IMR-90 (cell line): ENCODE measurements around the gene TENM4. TPM values are rescaled to one million over a fixed set of nuclear protein-coding genes. Genes with fewer than 3 reads are reported as not detected.

Source experiments
- ATAC-seq: fragments of 200-7000 bp; cut with Tn5 transposase; 2 replicates; pipeline ENCODE4 v1.9.1; 2020; ENCODE audit warnings: low read depth, mild to moderate bottlenecking, moderate library complexity
- BruUV-seq: library from RNA; stranded (reverse); fragments of 400-500 nt; replicated peaks from 2 replicates; lab custom pipeline; 2021; lab: Mats Ljungman, UMichigan
- CTCF ChIA-PET: fragments of 300-600 bp; formaldehyde crosslinking; extraction: SDS; loops from one replicate; lab custom pipeline; 2021; ENCODE audit warnings: antibody characterized with exemption; lab: Yijun Ruan, JAX
- POLR2A ChIA-PET: fragments of 300-600 bp; sonication (Branson Sonifier 250); formaldehyde crosslinking; loops from one replicate; lab custom pipeline; 2022; ENCODE audit warnings: antibody characterized with exemption; ENCODE audit not compliant: unreplicated experiment; lab: Charles Lee
- DNase-seq: peaks from one replicate; pipeline ENCODE4 v3.0.0; 2013
- H2AFZ ChIP-seq: replicated peaks from 2 replicates; pipeline ENCODE3; 2013; ENCODE audit warnings: low read length, mild to moderate bottlenecking; ENCODE audit not compliant: poor library complexity
- H2AK5ac ChIP-seq: 2 replicates; pipeline ENCODE4 v1.6.1; 2013; ENCODE audit warnings: low read depth, low read length, inconsistent platforms
- H2AK9ac ChIP-seq: replicated peaks from 2 replicates; pipeline ENCODE3; 2013; ENCODE audit warnings: mild to moderate bottlenecking, low read depth, low read length, moderate library complexity; ENCODE audit not compliant: poor library complexity
- H2BK120ac ChIP-seq: 2 replicates; pipeline ENCODE4 v1.6.1; 2013; ENCODE audit warnings: low read depth, low read length, inconsistent platforms
- H2BK15ac ChIP-seq: 3 replicates; pipeline ENCODE4 v1.6.1; 2013; ENCODE audit warnings: low read depth, low read length, inconsistent platforms
- H2BK20ac ChIP-seq: 2 replicates; pipeline ENCODE4 v1.6.1; 2013; ENCODE audit warnings: low read depth, mild to moderate bottlenecking, inconsistent platforms, low read length, moderate library complexity
- H2BK5ac ChIP-seq: 2 replicates; pipeline ENCODE4 v1.6.1; 2013; ENCODE audit warnings: mild to moderate bottlenecking, low read depth, low read length, inconsistent platforms; ENCODE audit not compliant: poor library complexity, severe bottlenecking
- H3K14ac ChIP-seq: replicated peaks from 2 replicates; pipeline ENCODE4 v1.6.1; 2013; ENCODE audit warnings: low read depth, low read length, inconsistent platforms
- H3K18ac ChIP-seq: 2 replicates; pipeline ENCODE4 v1.6.1; 2013; ENCODE audit warnings: low read depth, low read length, control low read depth
- H3K23ac ChIP-seq: 2 replicates; pipeline ENCODE4 v1.6.1; 2013; ENCODE audit warnings: low read depth, low read length, inconsistent platforms
- H3K27ac ChIP-seq: 2 replicates; pipeline ENCODE4 v1.5.1; 2013; ENCODE audit warnings: mild to moderate bottlenecking, control low read depth, low read length; ENCODE audit not compliant: insufficient read depth
- H3K27me3 ChIP-seq: 2 replicates; pipeline ENCODE4 v1.6.1; 2013; ENCODE audit warnings: low read length; ENCODE audit not compliant: control insufficient read depth, insufficient read depth
- H3K36me3 ChIP-seq: 2 replicates; pipeline ENCODE4 v1.6.1; 2013; ENCODE audit warnings: low read length, mixed read lengths; ENCODE audit not compliant: control insufficient read depth, insufficient read depth
- H3K4ac ChIP-seq: 2 replicates; pipeline ENCODE4 v1.6.1; 2013; ENCODE audit warnings: low read depth, low read length, inconsistent platforms
- H3K4me1 ChIP-seq: 2 replicates; pipeline ENCODE4 v1.6.1; 2013; ENCODE audit warnings: low read length, mixed read lengths; ENCODE audit not compliant: control insufficient read depth, insufficient read depth
- H3K4me2 ChIP-seq: 2 replicates; pipeline ENCODE4 v1.6.1; 2013; ENCODE audit warnings: low read depth, mild to moderate bottlenecking, control low read depth, low read length, moderate library complexity
- H3K4me3 ChIP-seq: 2 replicates; pipeline ENCODE4 v1.5.1; 2013; ENCODE audit warnings: low read depth, mild to moderate bottlenecking, control low read depth, low read length, moderate library complexity; ENCODE audit not compliant: insufficient read depth
- H3K56ac ChIP-seq: 2 replicates; pipeline ENCODE4 v1.6.1; 2013; ENCODE audit warnings: low read length, inconsistent platforms; ENCODE audit not compliant: insufficient read depth; ENCODE audit errors: extremely low read depth
- H3K79me1 ChIP-seq, 2 experiments: 2 replicates each; pipeline ENCODE4 v1.6.1; 2013; ENCODE audit warnings: low read length in 2 of 2, inconsistent platforms in 1 of 2, low read depth in 1 of 2
- H3K9ac ChIP-seq: 2 replicates; pipeline ENCODE4 v1.6.1; 2013; ENCODE audit warnings: low read depth, low read length, control low read depth
- H3K9me1 ChIP-seq: 2 replicates; pipeline ENCODE4 v1.6.1; 2013; ENCODE audit warnings: low read length, inconsistent platforms; ENCODE audit not compliant: insufficient read depth
- H3K9me3 ChIP-seq: 2 replicates; pipeline ENCODE4 v1.6.1; 2013; ENCODE audit warnings: low read length; ENCODE audit not compliant: control insufficient read depth, insufficient read depth
- H4K20me1 ChIP-seq: 2 replicates; pipeline ENCODE4 v1.6.1; 2013; ENCODE audit warnings: low read length, inconsistent platforms; ENCODE audit not compliant: insufficient read depth
- H4K5ac ChIP-seq: 2 replicates; pipeline ENCODE4 v1.6.1; 2013; ENCODE audit warnings: mild to moderate bottlenecking, low read depth, low read length, control low read depth
- H4K8ac ChIP-seq, 2 experiments: 2 replicates each; pipeline ENCODE4 v1.6.1; 2013; ENCODE audit warnings: low read depth in 2 of 2, low read length in 2 of 2, control low read depth in 1 of 2, inconsistent platforms in 1 of 2
- H4K91ac ChIP-seq: 2 replicates; pipeline ENCODE4 v1.6.1; 2013; ENCODE audit warnings: low read depth, low read length, inconsistent platforms; ENCODE audit not compliant: insufficient read depth
- ELK1 ChIP-seq: fragments of 150-350 bp; IDR thresholded peaks from 2 replicates; pipeline ENCODE4 v1.6.1; 2016; ENCODE audit warnings: low read depth, mild to moderate bottlenecking, low read length, moderate library complexity, borderline replicate concordance
- NFE2L2 ChIP-seq: fragments of 150-350 bp; IDR thresholded peaks from 2 replicates; pipeline ENCODE4 v1.6.1; 2016; ENCODE audit warnings: low read depth, mild to moderate bottlenecking, low read length
- POLR2A ChIP-seq: IDR thresholded peaks from 2 replicates; pipeline ENCODE4 v1.6.1; 2012; ENCODE audit warnings: mild to moderate bottlenecking, low read depth, low read length
- RCOR1 ChIP-seq: IDR thresholded peaks from 2 replicates; pipeline ENCODE4 v1.6.1; 2012; ENCODE audit warnings: mild to moderate bottlenecking, low read length, improper control_type of control experiment; ENCODE audit not compliant: insufficient replicate concordance
- SMC3 ChIP-seq: fragments of 150-350 bp; IDR thresholded peaks from 2 replicates; pipeline ENCODE4 v1.6.1; 2016; ENCODE audit warnings: low read depth, mild to moderate bottlenecking, antibody characterized with exemption, low read length, moderate library complexity
- WGBS, 2 experiments: methylation state at CpG; one replicate each; pipeline versions ENCODE4 v1.1.5 to v1.1.7; 2013; ENCODE audit warnings: missing lambda C conversion rate in 2 of 2; ENCODE audit not compliant: insufficient read length in 1 of 2; ENCODE audit errors: extremely low coverage in 2 of 2; 5-methylcytosine and 5-hydroxymethylcytosine counted together
- dilution Hi-C: fragments of 300-500 bp; cut with HindIII; formaldehyde crosslinking; loops from one replicate; pipeline ENCODE4 v1.14.3; 2018; ENCODE audit warnings: low sequenced_read_pairs; ENCODE audit not compliant: unreplicated experiment
- in situ Hi-C: fragments of 300-500 bp; cut with MboI; formaldehyde crosslinking; loops from 3 replicates; pipeline ENCODE4 v1.14.3; 2019; ENCODE audit warnings: low sequenced_read_pairs, inconsistent platforms, mixed read lengths
- intact Hi-C: fragments of 100-400 bp; cut with micrococcal nuclease; formaldehyde crosslinking; loops from 2 replicates; pipeline ENCODE4 v1.10.0; 2022
- polyA plus RNA-seq, 3 experiments: library from polyadenylated mRNA; depleted of rRNA; stranded (reverse); fragments of >200 nt; gene quantifications; 2 replicates each; pipeline ENCODE4 v1.2.3, GENCODE V29; 2012; ENCODE audit warnings: low replicate concordance in 1 of 3
- total RNA-seq: library from RNA; depleted of rRNA; stranded (reverse); fragments of >200 nt; gene quantifications from 2 replicates; pipeline ENCODE4 v1.2.3, GENCODE V29; 2012

Gene TENM4
- total and polyA plus RNA-seq, 2 of the 4 experiments (the other 2 are of a cell fraction) = 7.4 to 9.0 TPM

GRCh38 chr11:78802058-78802761 lies 638.6 kb downstream of the TENM4 start:
- dilution Hi-C loops (no loop called here), intact Hi-C loops (no loop called here), in situ Hi-C loops (loop anchor here (10.0 kb wide), 1 partner anchor 253 kb away; no protein-coding TSS in a partner anchor)
- H3K27ac ChIP-seq = peak overlapping the region; percentile 98
- H3K36me3 ChIP-seq = no peaks in the 10 kb centered on the region; the same call in 1 of the 2 replicates
- peak overlapping the region; percentile 98 for H2BK5ac ChIP-seq
- H4K8ac ChIP-seq = peak overlapping the region; percentile 76 to 86
- DNase-seq = no peak
- no peak overlapping the region for H3K4me3 ChIP-seq
- H3K4me1 ChIP-seq = peaks cover 34% of the 10 kb centered on the region
- H3K23ac ChIP-seq = peak overlapping the region; percentile 78
- H3K4me2 ChIP-seq = peak overlapping the region; percentile 47; the same call in 1 of the 2 replicates
- H3K9ac ChIP-seq = peak overlapping the region; percentile 85
- H3K18ac ChIP-seq = peak overlapping the region; percentile 97
- ChIA-PET POLR2A (interaction anchor here (0.6 to 1.8 kb wide), 2 partner anchors 8 to 18 kb away, joined by 4 to 13 read pairs; no protein-coding TSS in a partner anchor), CTCF (interaction anchor here (1.0 to 1.5 kb wide), 7 partner anchors 8 to 254 kb away, joined by 3 to 7 read pairs (median 3); no protein-coding TSS in a partner anchor)
- H3K27me3 ChIP-seq = no peaks in the 10 kb centered on the region
- H2BK15ac ChIP-seq = peak overlapping the region; percentile 97; the same call in 2 of the 3 replicates
- H3K79me1 ChIP-seq = 0 out of 4 replicates have a peak, but pooled peaks cover 0 to 3% of the 10 kb centered on the region in 2 experiments
- peak overlapping the region; percentile 98 for H2AK5ac ChIP-seq
- H2AK9ac ChIP-seq = peak overlapping the region; percentile 77
- peak overlapping the region; percentile 76 for H2AFZ ChIP-seq
- TF ChIP-seq NFE2L2 (no peak), RCOR1 (no peak), POLR2A (no peak), ELK1 (no peak), SMC3 (no peak)
- ATAC-seq = peak; percentile 18
- no TSS peak for BruUV-seq
- peak overlapping the region; percentile 88 for H3K56ac ChIP-seq
- no peaks in the 10 kb centered on the region for H3K9me3 ChIP-seq
- peak overlapping the region; percentile 96 for H4K5ac ChIP-seq
- no CpG with 5 or more reads among the region's 11 CpGs for WGBS, 2 experiments
- 0 out of 2 replicates have a peak, but pooled peaks cover 3% of the 10 kb centered on the region for H4K20me1 ChIP-seq
- peak overlapping the region; percentile 97 for H3K4ac ChIP-seq
- peak overlapping the region; percentile 92 for H2BK20ac ChIP-seq
- peak overlapping the region; percentile 98 for H2BK120ac ChIP-seq
- H4K91ac ChIP-seq = peak overlapping the region; percentile 94
- peaks cover 27% of the 10 kb centered on the region for H3K9me1 ChIP-seq
- peak overlapping the region; percentile 90 for H3K14ac ChIP-seq
